Tibial artery (tissue), 4 donors: ENCODE data around the gene MTMR3.

ENCODE experiments used
- DNase-seq, 2 donors: peaks; one replicate each; pipeline ENCODE4 v3.0.0-alpha.2; 2019
- H3K27ac ChIP-seq, 2 donors: fragments of 200-600 bp; sonication (generic) in 1 of 2; 1 replicate in 1 of 2; 2 replicates in 1 of 2; pipeline ENCODE4 v1.5.1; 2018 to 2019; ENCODE audit warnings: mild to moderate bottlenecking in 1 of 2
- H3K27me3 ChIP-seq, 2 donors: fragments of 200-600 bp; sonication (generic) in 1 of 2; one replicate each; pipeline versions ENCODE4 v1.5.1 to v1.6.0; 2016 to 2019
- H3K36me3 ChIP-seq, 3 donors: fragments of 200-600 bp; sonication (generic) in 2 of 3; one replicate each; pipeline ENCODE4 v1.5.1; 2016 to 2019; ENCODE audit warnings: mild to moderate bottlenecking in 2 of 3
- H3K4me1 ChIP-seq, 4 donors: fragments of 200-600 bp; sonication (generic) in 2 of 4; 1 replicate in 3 of 4; 2 replicates in 1 of 4; pipeline ENCODE4 v1.5.1; 2016 to 2019
- H3K4me3 ChIP-seq, 2 donors: fragments of 200-600 bp; sonication (generic) in 1 of 2; 1 replicate in 1 of 2; 2 replicates in 1 of 2; pipeline ENCODE4 v1.5.1; 2018 to 2019; ENCODE audit warnings: mild to moderate bottlenecking in 2 of 2
- H3K9me3 ChIP-seq, 3 donors: fragments of 200-600 bp; sonication (generic) in 1 of 3; one replicate each; pipeline ENCODE4 v1.5.1; 2016 to 2019
- intact Hi-C: fragments of 100-400 bp; cut with DNase I; formaldehyde crosslinking; loops from one replicate; pipeline ENCODE4 v1.15.0; 2023; ENCODE audit warnings: low total_unique reads
- TF ChIP-seq, protein P1 (sequence below), 2 experiments: fragments of 200-600 bp in 1 of 2; fragments of 450-650 bp in 1 of 2; IDR thresholded peaks; one replicate each; pipeline ENCODE4 v1.5.1; 2017 to 2019; ENCODE audit warnings: antibody characterized with exemption in 2 of 2, mild to moderate bottlenecking in 1 of 2, moderate library complexity in 1 of 2

Gene MTMR3

GRCh38 chr22:29872144-29872893 is 10.7 kb upstream of the MTMR3 start:
- no peaks in the 10 kb centered on the region for H3K36me3 ChIP-seq
- no peak overlapping the region for H3K27ac ChIP-seq
- H3K4me3 ChIP-seq: no peak overlapping the region
- peaks cover 0 to 2% of the 10 kb centered on the region in 2 donors for H3K27me3 ChIP-seq
- H3K9me3 ChIP-seq: no peaks in the 10 kb centered on the region
- intact Hi-C loops: no loop called here
- no peaks in the 10 kb centered on the region for H3K4me1 ChIP-seq
- DNase-seq: no peak
- TF ChIP-seq, protein P1, sequence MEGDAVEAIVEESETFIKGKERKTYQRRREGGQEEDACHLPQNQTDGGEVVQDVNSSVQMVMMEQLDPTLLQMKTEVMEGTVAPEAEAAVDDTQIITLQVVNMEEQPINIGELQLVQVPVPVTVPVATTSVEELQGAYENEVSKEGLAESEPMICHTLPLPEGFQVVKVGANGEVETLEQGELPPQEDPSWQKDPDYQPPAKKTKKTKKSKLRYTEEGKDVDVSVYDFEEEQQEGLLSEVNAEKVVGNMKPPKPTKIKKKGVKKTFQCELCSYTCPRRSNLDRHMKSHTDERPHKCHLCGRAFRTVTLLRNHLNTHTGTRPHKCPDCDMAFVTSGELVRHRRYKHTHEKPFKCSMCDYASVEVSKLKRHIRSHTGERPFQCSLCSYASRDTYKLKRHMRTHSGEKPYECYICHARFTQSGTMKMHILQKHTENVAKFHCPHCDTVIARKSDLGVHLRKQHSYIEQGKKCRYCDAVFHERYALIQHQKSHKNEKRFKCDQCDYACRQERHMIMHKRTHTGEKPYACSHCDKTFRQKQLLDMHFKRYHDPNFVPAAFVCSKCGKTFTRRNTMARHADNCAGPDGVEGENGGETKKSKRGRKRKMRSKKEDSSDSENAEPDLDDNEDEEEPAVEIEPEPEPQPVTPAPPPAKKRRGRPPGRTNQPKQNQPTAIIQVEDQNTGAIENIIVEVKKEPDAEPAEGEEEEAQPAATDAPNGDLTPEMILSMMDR (IDR thresholded peaks at IDR 0.05): no peak

- Histone ChIP-seq H3K4me3 (no peak overlapping the region), H3K27ac (no peak overlapping the region), H3K4me1 (no peaks in the 10 kb centered on the region), H3K36me3 (no peaks in the 10 kb centered on the region), H3K27me3 (peaks cover 0 to 2% of the 10 kb centered on the region in 2 donors), H3K9me3 (no peaks in the 10 kb centered on the region)
- intact Hi-C loops: no loop called here
- DNase-seq: no peak
- TF ChIP-seq, protein P1 (IDR thresholded peaks at IDR 0.05): no peak
Measured at GRCh38 chr22:29872989-29873388, 10.0 kb upstream of the MTMR3 start.

GRCh38 chr22:29873943-29874342 is 9.0 kb upstream of the MTMR3 start:
- no peak for DNase-seq
- Histone ChIP-seq H3K4me3 (no peak overlapping the region), H3K27ac (no peak overlapping the region), H3K9me3 (no peaks in the 10 kb centered on the region), H3K36me3 (no peaks in the 10 kb centered on the region), H3K27me3 (peaks cover 0 to 2% of the 10 kb centered on the region in 2 donors), H3K4me1 (no peaks in the 10 kb centered on the region)
- TF ChIP-seq, protein P1 (IDR thresholded peaks at IDR 0.05): no peak
- intact Hi-C loops: no loop called here

- TF ChIP-seq, protein P1 (IDR thresholded peaks at IDR 0.05): no peak
- intact Hi-C loops: no loop called here
- Histone ChIP-seq H3K27me3 (no peaks in the 10 kb centered on the region), H3K9me3 (no peaks in the 10 kb centered on the region), H3K4me1 (peaks cover 0 to 2% (median 0%) of the 10 kb centered on the region in 4 donors), H3K4me3 (no peak overlapping the region), H3K27ac (no peak overlapping the region), H3K36me3 (no peaks in the 10 kb centered on the region)
- no peak for DNase-seq
Measured at GRCh38 chr22:29877620-29878019, 5.4 kb upstream of the MTMR3 start.

GRCh38 chr22:29879753-29880152 is 3.2 kb upstream of the MTMR3 start:
- H3K27ac ChIP-seq: no peak overlapping the region
- peaks cover 0 to 11% (median 2%) of the 10 kb centered on the region in 4 donors for H3K4me1 ChIP-seq
- DNase-seq: no peak
- H3K9me3 ChIP-seq: no peaks in the 10 kb centered on the region
- H3K4me3 ChIP-seq: no peak overlapping the region
- intact Hi-C loops: loop anchor here (10.0 kb wide), 1 partner anchor 125 kb away; no protein-coding TSS in a partner anchor
- H3K27me3 ChIP-seq: no peaks in the 10 kb centered on the region
- H3K36me3 ChIP-seq: no peaks in the 10 kb centered on the region
- TF ChIP-seq, protein P1 (IDR thresholded peaks at IDR 0.05): no peak
